Measurements from ENCODE around the gene GP1BA. TPM values are rescaled to one million over a fixed set of nuclear protein-coding genes. Genes with fewer than 3 reads are reported as not detected.
"Not testable (repeated sequence)": the region's sequence is repeated elsewhere in the genome, so short reads cannot be mapped to it uniquely, and the experiment has no call there.

GP1BA gene
- total RNA-seq, 1 donor from 2014 or later = not detected

- TF ChIP-seq, protein P1, sequence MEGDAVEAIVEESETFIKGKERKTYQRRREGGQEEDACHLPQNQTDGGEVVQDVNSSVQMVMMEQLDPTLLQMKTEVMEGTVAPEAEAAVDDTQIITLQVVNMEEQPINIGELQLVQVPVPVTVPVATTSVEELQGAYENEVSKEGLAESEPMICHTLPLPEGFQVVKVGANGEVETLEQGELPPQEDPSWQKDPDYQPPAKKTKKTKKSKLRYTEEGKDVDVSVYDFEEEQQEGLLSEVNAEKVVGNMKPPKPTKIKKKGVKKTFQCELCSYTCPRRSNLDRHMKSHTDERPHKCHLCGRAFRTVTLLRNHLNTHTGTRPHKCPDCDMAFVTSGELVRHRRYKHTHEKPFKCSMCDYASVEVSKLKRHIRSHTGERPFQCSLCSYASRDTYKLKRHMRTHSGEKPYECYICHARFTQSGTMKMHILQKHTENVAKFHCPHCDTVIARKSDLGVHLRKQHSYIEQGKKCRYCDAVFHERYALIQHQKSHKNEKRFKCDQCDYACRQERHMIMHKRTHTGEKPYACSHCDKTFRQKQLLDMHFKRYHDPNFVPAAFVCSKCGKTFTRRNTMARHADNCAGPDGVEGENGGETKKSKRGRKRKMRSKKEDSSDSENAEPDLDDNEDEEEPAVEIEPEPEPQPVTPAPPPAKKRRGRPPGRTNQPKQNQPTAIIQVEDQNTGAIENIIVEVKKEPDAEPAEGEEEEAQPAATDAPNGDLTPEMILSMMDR (IDR thresholded peaks at IDR 0.05; ENCODE audit: insufficient read depth, low read length, severe bottlenecking) = no peak
- H3K4me3 ChIP-seq (ENCODE audit: low read depth, low read length) = no peak overlapping the region
- H3K27me3 ChIP-seq (ENCODE audit: control insufficient read depth, insufficient read depth, low read length) = no peaks in the 10 kb centered on the region
- no peaks in the 10 kb centered on the region for H3K36me3 ChIP-seq (ENCODE audit: control insufficient read depth, insufficient read depth, low read length)
- DNase-seq (ENCODE audit: low read depth) (no peak), FAIRE-seq (peak; percentile 73)
These were observed 29.5 kb upstream of the GP1BA start for GRCh38 chr17:4902540-4902939.

GRCh38 chr17:4903051-4903818 is 28.8 kb upstream of the GP1BA start, which contains the start of gene CHRNE:
Gene CHRNE (minus strand): TSS chr17:4903098. CDS start chr17:4903063, 35 bp downstream.
- H3K4me3 ChIP-seq (ENCODE audit: low read depth, low read length) = no peak within 1 kb of the TSS

GRCh38 chr17:4906642-4907041 is 25.4 kb upstream of the GP1BA start:
- not testable (repeated sequence) for DNase-seq (ENCODE audit: low read depth); FAIRE-seq; H3K36me3 ChIP-seq (ENCODE audit: control insufficient read depth, insufficient read depth, low read length); H3K4me3 ChIP-seq (ENCODE audit: low read depth, low read length); H3K27me3 ChIP-seq (ENCODE audit: control insufficient read depth, insufficient read depth, low read length)

More at GRCh38 chr17:4903051-4903818, 28.8 kb upstream of the GP1BA start, which contains the start of gene CHRNE:
- no peaks in the 10 kb centered on the region for H3K27me3 ChIP-seq (ENCODE audit: control insufficient read depth, insufficient read depth, low read length)
- DNase-seq (ENCODE audit: low read depth) (peak; percentile 85), FAIRE-seq (no peak)
- TF ChIP-seq, protein P1 (IDR thresholded peaks at IDR 0.05; ENCODE audit: insufficient read depth, low read length, severe bottlenecking) = peak; percentile 82
- no peaks in the 10 kb centered on the region for H3K36me3 ChIP-seq (ENCODE audit: control insufficient read depth, insufficient read depth, low read length)

DNA sequence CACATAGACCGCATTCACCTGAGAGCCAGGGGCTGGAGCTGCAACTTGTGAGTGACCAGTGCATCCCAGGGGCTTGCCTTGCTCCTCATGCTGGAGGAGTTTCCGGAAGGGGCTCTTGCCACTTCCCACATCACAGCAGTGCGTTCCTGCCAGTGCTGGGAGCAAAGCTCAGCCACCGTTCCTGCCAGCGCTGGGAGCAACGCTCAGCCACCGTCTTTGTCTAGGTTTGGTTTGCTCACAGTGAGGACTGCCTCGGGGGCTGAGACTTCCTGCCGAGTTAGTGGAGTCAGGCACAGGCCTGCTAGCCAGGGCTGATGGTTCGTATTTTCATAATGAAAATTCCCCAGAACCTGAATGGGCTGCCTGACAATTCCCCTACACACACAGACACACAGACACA is 23.8 kb upstream of the GP1BA start:
- TF ChIP-seq, protein P1 (IDR thresholded peaks at IDR 0.05; ENCODE audit: insufficient read depth, low read length, severe bottlenecking) = no peak
- DNase-seq (ENCODE audit: low read depth) = peak; percentile 78
- H3K36me3 ChIP-seq (ENCODE audit: control insufficient read depth, insufficient read depth, low read length) = no peaks in the 10 kb centered on the region
- no peaks in the 10 kb centered on the region for H3K27me3 ChIP-seq (ENCODE audit: control insufficient read depth, insufficient read depth, low read length)
- no peak for FAIRE-seq
- no peak overlapping the region for H3K4me3 ChIP-seq (ENCODE audit: low read depth, low read length)

DNA sequence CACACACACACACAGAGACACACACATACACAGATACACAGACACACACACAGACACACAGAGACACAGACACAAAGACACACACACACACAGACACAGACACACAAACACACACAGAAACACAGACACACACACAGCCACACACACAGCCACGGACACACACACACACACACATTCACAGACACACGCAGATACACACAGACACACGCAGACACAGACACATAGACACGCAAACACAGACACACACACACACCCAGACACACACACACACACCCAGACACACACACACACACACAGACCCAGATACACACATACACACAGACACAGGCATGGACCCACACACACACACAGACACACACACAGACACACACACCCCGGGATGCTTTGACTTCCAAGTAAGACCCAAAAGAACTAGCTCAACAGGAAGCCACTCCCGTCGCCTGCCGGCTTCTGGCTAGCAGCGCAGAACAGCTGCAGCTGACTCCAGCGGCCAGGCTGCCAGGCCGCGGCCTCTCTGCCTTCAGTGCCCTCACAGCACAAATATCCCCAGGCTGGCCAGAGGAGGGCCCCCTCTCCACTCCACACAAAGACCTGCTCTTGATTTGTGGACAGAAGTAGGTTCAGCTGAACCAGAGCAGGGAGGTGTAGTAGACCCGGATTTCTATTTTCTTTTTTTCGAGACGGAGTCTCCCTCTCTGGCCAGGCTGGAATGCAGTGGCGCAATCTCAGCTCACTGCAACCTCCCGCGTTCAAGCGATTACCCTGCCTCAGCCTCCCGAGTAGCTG is 23.2 kb upstream of the GP1BA start:
- no peak overlapping the region for H3K4me3 ChIP-seq (ENCODE audit: low read depth, low read length)
- DNase-seq (ENCODE audit: low read depth) (peak; percentile 91), FAIRE-seq (no peak)
- TF ChIP-seq, protein P1 (IDR thresholded peaks at IDR 0.05; ENCODE audit: insufficient read depth, low read length, severe bottlenecking) = peak; percentile 84
- H3K27me3 ChIP-seq (ENCODE audit: control insufficient read depth, insufficient read depth, low read length) = no peaks in the 10 kb centered on the region
- no peaks in the 10 kb centered on the region for H3K36me3 ChIP-seq (ENCODE audit: control insufficient read depth, insufficient read depth, low read length)

- FAIRE-seq (no peak), DNase-seq (ENCODE audit: low read depth) (no peak)
- Histone ChIP-seq H3K36me3 (ENCODE audit: control insufficient read depth, insufficient read depth, low read length) (no peaks in the 10 kb centered on the region), H3K27me3 (ENCODE audit: control insufficient read depth, insufficient read depth, low read length) (no peaks in the 10 kb centered on the region), H3K4me3 (ENCODE audit: low read depth, low read length) (no peak overlapping the region)
- TF ChIP-seq, protein P1 (IDR thresholded peaks at IDR 0.05; ENCODE audit: insufficient read depth, low read length, severe bottlenecking) = no peak
These were observed 18.1 kb upstream of the GP1BA start for GRCh38 chr17:4913994-4914393.

GRCh38 chr17:4914551-4914950 is 17.5 kb upstream of the GP1BA start:
- H3K27me3 ChIP-seq (ENCODE audit: control insufficient read depth, insufficient read depth, low read length); H3K36me3 ChIP-seq (ENCODE audit: control insufficient read depth, insufficient read depth, low read length); FAIRE-seq; H3K4me3 ChIP-seq (ENCODE audit: low read depth, low read length); DNase-seq (ENCODE audit: low read depth): not testable (repeated sequence)

Data from bronchial epithelial cell (primary cell).